Measurements from ENCODE around the gene LLGL2.
"Not testable (repeated sequence)": the region's sequence is repeated elsewhere in the genome, so short reads cannot be mapped to it uniquely, and the experiment has no call there.

The LLGL2 gene

GRCh38 chr17:75575197-75575596 lies 49.7 kb downstream of the LLGL2 start:
- TF ChIP-seq CTCF (IDR thresholded peaks at IDR 0.05; ENCODE audit: extremely low read depth, insufficient read depth, missing control alignments): no peak
- in situ Hi-C loops (cut with MboI; ENCODE audit: low pct_unique_long_range_greater_than_20kb, low sequenced_read_pairs, unreplicated experiment): no loop called here
- DNase-seq (ENCODE audit: low spot score): no peak

- no peak for TF ChIP-seq CTCF (IDR thresholded peaks at IDR 0.05; ENCODE audit: extremely low read depth, insufficient read depth, missing control alignments)
- in situ Hi-C loops (cut with MboI; ENCODE audit: low pct_unique_long_range_greater_than_20kb, low sequenced_read_pairs, unreplicated experiment): no loop called here
- DNase-seq (ENCODE audit: low spot score): no peak
These were observed 50.2 kb downstream of the LLGL2 start for GRCh38 chr17:75575728-75576127.

- DNase-seq (ENCODE audit: low spot score): no peak
- no peak for TF ChIP-seq CTCF (IDR thresholded peaks at IDR 0.05; ENCODE audit: extremely low read depth, insufficient read depth, missing control alignments)
- in situ Hi-C loops (cut with MboI; ENCODE audit: low pct_unique_long_range_greater_than_20kb, low sequenced_read_pairs, unreplicated experiment): no loop called here
These were observed 51.2 kb downstream of the LLGL2 start for GRCh38 chr17:75576661-75577060.

GRCh38 chr17:75581121-75581725 lies 55.7 kb downstream of the LLGL2 start:
- in situ Hi-C loops (cut with MboI; ENCODE audit: low pct_unique_long_range_greater_than_20kb, low sequenced_read_pairs, unreplicated experiment); DNase-seq (ENCODE audit: low spot score): not testable (repeated sequence)

GRCh38 chr17:75583197-75583596 lies 57.7 kb downstream of the LLGL2 start:
- in situ Hi-C loops (cut with MboI; ENCODE audit: low pct_unique_long_range_greater_than_20kb, low sequenced_read_pairs, unreplicated experiment); DNase-seq (ENCODE audit: low spot score): not testable (repeated sequence)

GRCh38 chr17:75584849-75585175 lies 59.3 kb downstream of the LLGL2 start:
- DNase-seq (ENCODE audit: low spot score): no peak
- no peak for TF ChIP-seq CTCF (IDR thresholded peaks at IDR 0.05; ENCODE audit: extremely low read depth, insufficient read depth, missing control alignments)
- in situ Hi-C loops (cut with MboI; ENCODE audit: low pct_unique_long_range_greater_than_20kb, low sequenced_read_pairs, unreplicated experiment): no loop called here

- peak; percentile 68 for DNase-seq (ENCODE audit: low spot score)
- in situ Hi-C loops (cut with MboI; ENCODE audit: low pct_unique_long_range_greater_than_20kb, low sequenced_read_pairs, unreplicated experiment): no loop called here
- TF ChIP-seq CTCF (IDR thresholded peaks at IDR 0.05; ENCODE audit: extremely low read depth, insufficient read depth, missing control alignments): peak; percentile 7
These were observed 62.4 kb downstream of the LLGL2 start, which contains the start of gene MYO15B for GRCh38 chr17:75587675-75588595. Gene MYO15B, plus strand, starts transcription at chr17:75587800. Its CDS starts 258 bp downstream, at chr17:75588058.
